ENCODE data around the gene RGPD4. TPM values are rescaled to one million over a fixed set of nuclear protein-coding genes. Genes with fewer than 3 reads are reported as not detected.
"Not testable (repeated sequence)": the region's sequence is repeated elsewhere in the genome, so short reads cannot be mapped to it uniquely, and the experiment has no call there.

Gene RGPD4
- total RNA-seq, 1 experiment from 2014 or later: not detected

DNA sequence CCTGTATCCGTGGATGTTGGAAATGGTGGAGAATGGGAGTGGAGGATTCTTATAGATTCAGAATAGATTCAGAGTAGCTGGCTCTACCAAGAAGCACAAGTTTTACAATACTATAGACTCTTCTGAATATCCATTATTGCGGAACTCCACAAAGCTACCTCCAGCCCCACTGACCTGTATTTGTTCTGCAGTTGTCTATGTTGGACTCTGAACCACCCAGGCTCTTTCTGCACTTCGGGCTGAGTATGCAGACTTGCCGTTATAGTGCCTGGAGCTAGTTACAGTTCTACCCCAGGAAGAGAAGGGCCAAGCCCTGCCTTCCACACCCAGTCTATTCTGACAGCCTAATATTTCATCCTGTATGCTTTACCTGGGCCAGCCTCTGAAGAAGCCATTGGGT is 4.4 kb upstream of the RGPD4 start:
- Mint-ChIP-seq H3K36me3 (ENCODE audit: insufficient read depth, unreplicated experiment) (no peaks in the 10 kb centered on the region), H3K4me3 (ENCODE audit: low read depth, unreplicated experiment) (no peak overlapping the region), H3K27me3 (ENCODE audit: unreplicated experiment) (no peaks in the 10 kb centered on the region), H3K9me3 (ENCODE audit: low read depth, unreplicated experiment) (no peaks in the 10 kb centered on the region), H3K27ac (ENCODE audit: unreplicated experiment) (no peak overlapping the region), H3K4me1 (ENCODE audit: low read depth, unreplicated experiment) (no peaks in the 10 kb centered on the region)
- CTCF ChIA-PET: no interaction called here
- DNase-seq: no peak
- intact Hi-C loops (cut with micrococcal nuclease; ENCODE audit: unreplicated experiment): no loop called here
- BruUV-seq (replicated peaks): no TSS peak
- TF ChIP-seq, protein P1, sequence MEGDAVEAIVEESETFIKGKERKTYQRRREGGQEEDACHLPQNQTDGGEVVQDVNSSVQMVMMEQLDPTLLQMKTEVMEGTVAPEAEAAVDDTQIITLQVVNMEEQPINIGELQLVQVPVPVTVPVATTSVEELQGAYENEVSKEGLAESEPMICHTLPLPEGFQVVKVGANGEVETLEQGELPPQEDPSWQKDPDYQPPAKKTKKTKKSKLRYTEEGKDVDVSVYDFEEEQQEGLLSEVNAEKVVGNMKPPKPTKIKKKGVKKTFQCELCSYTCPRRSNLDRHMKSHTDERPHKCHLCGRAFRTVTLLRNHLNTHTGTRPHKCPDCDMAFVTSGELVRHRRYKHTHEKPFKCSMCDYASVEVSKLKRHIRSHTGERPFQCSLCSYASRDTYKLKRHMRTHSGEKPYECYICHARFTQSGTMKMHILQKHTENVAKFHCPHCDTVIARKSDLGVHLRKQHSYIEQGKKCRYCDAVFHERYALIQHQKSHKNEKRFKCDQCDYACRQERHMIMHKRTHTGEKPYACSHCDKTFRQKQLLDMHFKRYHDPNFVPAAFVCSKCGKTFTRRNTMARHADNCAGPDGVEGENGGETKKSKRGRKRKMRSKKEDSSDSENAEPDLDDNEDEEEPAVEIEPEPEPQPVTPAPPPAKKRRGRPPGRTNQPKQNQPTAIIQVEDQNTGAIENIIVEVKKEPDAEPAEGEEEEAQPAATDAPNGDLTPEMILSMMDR (IDR thresholded peaks at IDR 0.05; ENCODE audit: unreplicated experiment): no peak

DNA sequence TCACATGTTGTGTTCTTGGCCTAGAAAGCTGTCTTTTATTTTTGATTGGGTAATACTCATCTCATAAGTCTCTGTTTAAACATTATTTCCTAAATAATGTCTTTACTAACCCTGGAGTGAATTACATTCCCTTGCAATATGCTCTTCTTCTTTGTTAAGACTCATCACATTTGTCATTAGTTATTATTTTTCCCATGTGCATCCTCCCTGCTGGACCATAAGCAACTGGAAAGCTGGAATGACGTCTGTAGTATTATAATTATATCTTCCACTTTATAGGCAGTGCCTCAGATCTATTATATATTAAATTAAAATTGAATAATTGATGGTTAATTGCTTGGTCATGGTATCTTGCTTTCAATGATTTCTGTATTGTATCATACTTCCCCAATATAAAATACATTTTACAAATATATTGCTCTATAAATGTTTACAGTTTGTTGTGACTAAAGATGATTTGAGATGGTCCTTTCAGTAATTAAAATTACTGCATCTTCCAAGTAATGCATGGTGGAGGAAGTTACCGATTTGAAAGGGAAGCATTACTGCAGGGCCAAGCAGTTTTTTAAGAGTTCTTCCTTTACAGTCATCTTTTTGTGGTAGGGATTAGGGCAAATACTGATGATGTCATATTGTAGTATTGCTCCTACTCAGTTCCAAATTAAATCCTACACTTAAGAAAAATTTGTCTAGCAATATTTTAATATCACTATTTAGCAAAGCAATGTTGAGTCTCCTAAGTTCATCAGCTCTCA is 2.1 kb upstream of the RGPD4 start:
- CTCF ChIA-PET: no interaction called here
- TF ChIP-seq, protein P1 (IDR thresholded peaks at IDR 0.05; ENCODE audit: unreplicated experiment): no peak
- no peaks in the 10 kb centered on the region for H3K36me3 Mint-ChIP-seq (ENCODE audit: insufficient read depth, unreplicated experiment)
- no TSS peak for BruUV-seq (replicated peaks)
- intact Hi-C loops (cut with micrococcal nuclease; ENCODE audit: unreplicated experiment): no loop called here
- no peak overlapping the region for H3K4me3 Mint-ChIP-seq (ENCODE audit: low read depth, unreplicated experiment)
- H3K27ac Mint-ChIP-seq (ENCODE audit: unreplicated experiment): no peak overlapping the region
- H3K27me3 Mint-ChIP-seq (ENCODE audit: unreplicated experiment): no peaks in the 10 kb centered on the region
- H3K4me1 Mint-ChIP-seq (ENCODE audit: low read depth, unreplicated experiment): no peaks in the 10 kb centered on the region
- no peak for DNase-seq
- H3K9me3 Mint-ChIP-seq (ENCODE audit: low read depth, unreplicated experiment): no peaks in the 10 kb centered on the region

DNA sequence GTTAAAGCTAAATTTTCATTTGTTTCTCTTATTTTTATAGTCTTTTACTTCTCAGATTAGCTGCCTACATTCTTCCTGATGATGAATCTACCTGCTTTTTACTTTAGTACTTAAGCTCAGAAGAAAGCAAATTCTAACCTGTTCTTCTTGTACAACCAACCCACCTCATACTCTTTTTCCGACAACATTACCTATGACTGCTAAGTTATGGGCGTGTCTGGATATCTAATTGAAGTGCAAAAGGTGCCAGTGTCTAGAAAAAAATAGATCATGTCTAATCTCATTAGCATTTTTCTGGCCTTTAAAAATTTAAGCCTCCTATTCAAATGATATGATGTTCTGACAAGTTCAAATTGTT is 1.5 kb upstream of the RGPD4 start:
- Mint-ChIP-seq H3K27me3 (ENCODE audit: unreplicated experiment) (no peaks in the 10 kb centered on the region), H3K4me1 (ENCODE audit: low read depth, unreplicated experiment) (no peaks in the 10 kb centered on the region), H3K4me3 (ENCODE audit: low read depth, unreplicated experiment) (no peak overlapping the region), H3K27ac (ENCODE audit: unreplicated experiment) (no peak overlapping the region), H3K36me3 (ENCODE audit: insufficient read depth, unreplicated experiment) (no peaks in the 10 kb centered on the region), H3K9me3 (ENCODE audit: low read depth, unreplicated experiment) (no peaks in the 10 kb centered on the region)
- TF ChIP-seq, protein P1 (IDR thresholded peaks at IDR 0.05; ENCODE audit: unreplicated experiment): no peak
- BruUV-seq (replicated peaks): no TSS peak
- CTCF ChIA-PET: no interaction called here
- intact Hi-C loops (cut with micrococcal nuclease; ENCODE audit: unreplicated experiment): no loop called here
- DNase-seq: no peak

DNA sequence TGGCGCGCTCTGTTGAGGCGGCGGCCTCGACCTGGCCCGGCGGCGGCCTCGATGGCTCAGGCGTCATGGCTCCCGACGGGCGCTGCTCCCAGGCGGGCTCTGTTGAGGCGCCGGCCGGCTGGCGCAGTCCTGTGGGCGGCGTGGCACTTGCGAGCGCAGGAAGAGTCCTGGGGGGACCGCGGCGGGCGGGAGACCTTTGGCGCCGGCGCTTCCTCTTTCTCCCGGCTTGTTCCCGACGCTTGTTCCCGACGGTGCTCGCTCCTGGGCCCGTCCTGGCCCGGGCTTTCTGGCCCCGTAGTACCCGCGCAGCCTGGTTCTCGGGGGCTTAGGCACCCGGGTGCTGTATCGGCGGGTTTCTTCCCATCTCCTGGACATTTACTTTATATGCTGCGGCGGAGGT is 2.8 kb downstream of the RGPD4 start:
- H3K4me3 Mint-ChIP-seq (ENCODE audit: low read depth, unreplicated experiment); DNase-seq; H3K27me3 Mint-ChIP-seq (ENCODE audit: unreplicated experiment); H3K27ac Mint-ChIP-seq (ENCODE audit: unreplicated experiment); intact Hi-C loops (cut with micrococcal nuclease; ENCODE audit: unreplicated experiment); CTCF ChIA-PET; H3K4me1 Mint-ChIP-seq (ENCODE audit: low read depth, unreplicated experiment); H3K36me3 Mint-ChIP-seq (ENCODE audit: insufficient read depth, unreplicated experiment); H3K9me3 Mint-ChIP-seq (ENCODE audit: low read depth, unreplicated experiment); BruUV-seq (replicated peaks): not testable (repeated sequence)

DNA sequence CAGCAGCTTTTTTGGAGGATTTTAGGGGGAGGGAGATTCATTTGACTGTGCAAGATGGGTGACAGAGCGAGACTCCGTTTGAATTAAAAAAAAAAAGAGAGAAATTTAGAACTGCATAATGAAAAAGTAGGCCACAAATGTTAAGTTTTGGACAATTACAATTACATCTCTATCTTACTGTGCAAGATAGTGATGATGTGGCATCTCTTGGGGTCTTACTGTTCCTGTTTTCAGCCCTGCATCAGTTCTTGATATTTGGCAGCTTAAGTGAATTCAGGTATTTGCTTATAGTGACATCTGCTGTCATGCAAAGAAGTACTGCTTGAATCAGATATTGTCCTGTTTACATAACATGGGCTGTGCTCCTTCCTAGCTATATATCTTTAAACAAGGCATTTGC is 6.5 kb downstream of the RGPD4 start:
- DNase-seq; H3K4me3 Mint-ChIP-seq (ENCODE audit: low read depth, unreplicated experiment); H3K36me3 Mint-ChIP-seq (ENCODE audit: insufficient read depth, unreplicated experiment); BruUV-seq (replicated peaks); H3K4me1 Mint-ChIP-seq (ENCODE audit: low read depth, unreplicated experiment); H3K27ac Mint-ChIP-seq (ENCODE audit: unreplicated experiment); H3K9me3 Mint-ChIP-seq (ENCODE audit: low read depth, unreplicated experiment); intact Hi-C loops (cut with micrococcal nuclease; ENCODE audit: unreplicated experiment); H3K27me3 Mint-ChIP-seq (ENCODE audit: unreplicated experiment); CTCF ChIA-PET: not testable (repeated sequence)

DNA sequence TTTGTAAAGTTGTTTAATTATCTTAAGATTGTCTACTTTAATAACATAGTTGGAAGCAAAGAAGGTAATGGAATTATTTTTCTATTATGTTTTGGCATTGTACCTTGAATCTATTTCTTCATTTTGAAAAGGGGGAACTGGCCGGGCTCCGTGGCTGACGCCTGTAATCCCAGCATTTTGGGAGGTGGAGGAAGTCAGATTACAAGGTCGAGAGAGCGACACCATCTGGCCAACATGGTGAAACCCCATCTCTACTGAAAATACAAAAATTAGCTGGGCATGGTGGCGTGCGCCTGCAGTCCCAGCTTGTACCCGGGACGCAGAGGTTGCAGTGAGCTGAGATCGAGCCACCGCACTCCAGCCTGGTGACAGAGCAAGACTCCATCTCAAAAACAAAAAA is 6.9 kb downstream of the RGPD4 start:
- peak; percentile 5 for DNase-seq
- H3K27ac Mint-ChIP-seq (ENCODE audit: unreplicated experiment); H3K4me1 Mint-ChIP-seq (ENCODE audit: low read depth, unreplicated experiment); intact Hi-C loops (cut with micrococcal nuclease; ENCODE audit: unreplicated experiment); H3K4me3 Mint-ChIP-seq (ENCODE audit: low read depth, unreplicated experiment); H3K9me3 Mint-ChIP-seq (ENCODE audit: low read depth, unreplicated experiment); H3K36me3 Mint-ChIP-seq (ENCODE audit: insufficient read depth, unreplicated experiment); H3K27me3 Mint-ChIP-seq (ENCODE audit: unreplicated experiment); CTCF ChIA-PET; BruUV-seq (replicated peaks): not testable (repeated sequence)

DNA sequence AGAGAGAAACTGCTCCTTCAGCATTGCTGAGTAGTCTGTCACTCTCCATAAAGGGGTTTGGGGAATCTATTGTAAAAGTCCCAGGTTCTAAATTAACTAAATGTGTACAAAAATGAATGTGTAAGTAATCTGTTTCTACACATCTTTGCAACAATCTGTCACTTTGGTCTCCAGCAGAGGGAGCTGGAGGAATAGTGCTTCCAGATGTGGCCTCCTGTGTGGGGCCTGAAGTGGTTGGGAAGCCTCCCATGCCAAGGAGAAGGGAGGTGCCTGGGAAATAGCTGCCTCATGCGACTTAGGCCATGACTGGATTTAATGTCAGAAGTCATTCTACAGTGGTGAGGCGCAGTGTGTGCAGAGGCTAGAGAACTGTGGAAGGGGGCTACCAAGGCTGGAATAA is 89.4 kb downstream of the RGPD4 start:
- CTCF ChIA-PET; intact Hi-C loops (cut with micrococcal nuclease; ENCODE audit: unreplicated experiment); H3K27ac Mint-ChIP-seq (ENCODE audit: unreplicated experiment): not testable (repeated sequence)

DNA sequence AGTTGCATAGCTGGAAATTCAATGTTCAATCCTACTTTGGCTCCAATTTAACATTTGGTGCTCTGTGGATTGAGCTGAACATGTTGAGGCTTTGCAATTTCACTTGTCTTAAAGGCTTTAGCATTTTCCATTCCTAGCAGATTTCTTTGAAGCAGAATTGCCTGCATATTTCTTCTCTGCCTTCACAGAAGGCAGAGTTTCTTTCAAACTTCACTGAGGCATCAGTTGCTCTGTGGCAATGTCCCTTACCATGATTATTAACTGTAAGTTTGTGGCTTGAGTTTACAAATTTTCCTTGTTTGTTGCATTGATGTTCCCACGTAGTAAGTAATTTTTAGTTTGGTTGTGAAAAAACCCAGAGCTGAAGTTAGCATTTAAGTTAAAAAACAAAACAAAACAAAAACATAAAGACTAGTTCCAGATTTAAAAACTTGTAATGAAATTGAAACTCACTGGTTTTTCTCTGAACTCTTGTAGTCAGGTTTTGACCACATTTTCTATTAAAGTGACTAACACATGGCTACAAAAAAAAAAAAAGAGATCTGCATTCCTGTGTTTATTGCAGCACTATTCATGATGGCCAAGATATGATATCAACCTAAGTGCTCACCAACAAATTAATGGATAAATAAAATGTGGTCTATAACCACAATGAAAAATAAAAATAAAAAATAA is 90.1 kb downstream of the RGPD4 start:
- CTCF ChIA-PET; H3K4me1 Mint-ChIP-seq (ENCODE audit: low read depth, unreplicated experiment); BruUV-seq (replicated peaks); H3K4me3 Mint-ChIP-seq (ENCODE audit: low read depth, unreplicated experiment); intact Hi-C loops (cut with micrococcal nuclease; ENCODE audit: unreplicated experiment); H3K9me3 Mint-ChIP-seq (ENCODE audit: low read depth, unreplicated experiment); DNase-seq; H3K27ac Mint-ChIP-seq (ENCODE audit: unreplicated experiment); H3K36me3 Mint-ChIP-seq (ENCODE audit: insufficient read depth, unreplicated experiment); H3K27me3 Mint-ChIP-seq (ENCODE audit: unreplicated experiment): not testable (repeated sequence)

More for the DNA sequence above, 89.4 kb downstream of the RGPD4 start:
- not testable (repeated sequence) for H3K36me3 Mint-ChIP-seq (ENCODE audit: insufficient read depth, unreplicated experiment); H3K4me3 Mint-ChIP-seq (ENCODE audit: low read depth, unreplicated experiment); DNase-seq; BruUV-seq (replicated peaks); H3K4me1 Mint-ChIP-seq (ENCODE audit: low read depth, unreplicated experiment); H3K27me3 Mint-ChIP-seq (ENCODE audit: unreplicated experiment); H3K9me3 Mint-ChIP-seq (ENCODE audit: low read depth, unreplicated experiment)

All from Calu3 (cell line).